Islet of Langerhans (tissue), 1 donor: ENCODE results near the gene NUPR1.
"Not testable (repeated sequence)": the region's sequence is repeated elsewhere in the genome, so short reads cannot be mapped to it uniquely, and the experiment has no call there.

Experiments
- FAIRE-seq: peaks from one replicate; lab custom pipeline; 2011; peaks lifted over from hg19 to GRCh38; lab: Jason Lieb, UNC

Gene NUPR1

GRCh38 chr16:28497861-28498599 lies 40.7 kb downstream of the NUPR1 start:
- FAIRE-seq: no peak

- no peak for FAIRE-seq
Measured at GRCh38 chr16:28497386-28497785, 41.4 kb downstream of the NUPR1 start.

DNA sequence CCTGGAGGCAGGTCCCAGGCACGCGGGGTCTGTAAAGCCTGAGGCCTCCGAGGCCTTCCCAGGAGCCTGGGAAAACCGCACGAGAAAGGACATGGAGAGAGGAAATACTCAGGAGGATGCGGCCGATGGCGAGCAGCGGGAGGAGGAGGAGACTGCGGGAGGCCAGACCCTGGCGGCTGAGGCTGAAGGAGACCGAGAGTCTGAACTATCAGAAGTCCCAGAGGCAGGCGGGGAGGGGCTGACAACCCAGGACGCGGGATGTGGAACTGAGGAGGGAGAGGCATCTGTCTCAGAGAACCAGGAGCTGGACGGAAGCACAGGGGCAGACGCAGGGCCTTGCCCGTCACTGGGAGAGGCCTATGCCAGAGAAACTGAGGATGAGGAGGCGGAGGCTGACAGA lies 41.9 kb downstream of the NUPR1 start:
- FAIRE-seq: no peak

- no peak for FAIRE-seq
Measured at GRCh38 chr16:28495795-28496749, 42.7 kb downstream of the NUPR1 start.

DNA sequence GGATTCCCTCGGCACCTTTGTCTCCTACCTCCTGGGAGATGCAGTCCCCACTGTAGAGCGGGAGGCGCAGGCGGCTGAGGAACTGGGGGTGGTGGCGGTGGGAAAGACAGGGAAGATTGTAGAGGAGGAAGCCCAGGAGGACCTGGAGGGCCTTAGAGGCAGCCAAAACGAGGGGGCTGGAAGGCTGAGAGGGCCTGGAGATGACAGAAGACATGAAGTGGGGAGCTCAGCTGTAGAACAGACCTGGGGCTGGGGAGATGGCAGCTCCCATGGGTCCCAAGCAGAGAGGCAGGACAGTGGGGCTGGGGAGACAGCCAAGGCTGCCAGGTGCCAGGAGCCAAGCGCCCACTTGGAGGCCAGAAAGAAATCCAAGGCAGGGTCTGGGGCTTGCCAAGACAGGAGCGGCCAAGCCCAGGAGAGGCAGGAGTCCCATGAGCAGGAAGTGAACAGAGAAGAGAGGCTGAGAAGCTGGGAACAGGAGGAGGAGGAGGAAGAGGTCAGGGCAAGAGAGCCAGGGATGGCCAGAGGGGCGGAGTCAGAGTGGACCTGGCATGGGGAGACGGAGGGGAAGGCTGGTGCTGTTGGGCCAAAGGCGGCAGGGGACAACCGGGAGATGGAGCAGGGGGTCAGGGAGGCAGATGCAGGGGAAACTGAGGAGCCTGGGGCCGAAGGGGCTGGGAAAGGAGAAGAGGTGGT lies 43.5 kb downstream of the NUPR1 start:
- FAIRE-seq: no peak

- FAIRE-seq: no peak
Measured at GRCh38 chr16:28494121-28494851, 44.5 kb downstream of the NUPR1 start, which contains the start of gene APOBR. APOBR (plus strand) TSS chr16:28494643; CDS start chr16:28494682, 39 bp downstream.

GRCh38 chr16:28492511-28492910 lies 46.3 kb downstream of the NUPR1 start:
- no peak for FAIRE-seq

GRCh38 chr16:28491970-28492474 lies 46.8 kb downstream of the NUPR1 start, which contains the start of gene CLN3:
CLN3 (minus strand) TSS chr16:28492074; CDS start chr16:28491759, 315 bp downstream.
- peak; percentile 43 for FAIRE-seq

- FAIRE-seq: no peak
Measured at GRCh38 chr16:28491230-28491969, 47.4 kb downstream of the NUPR1 start.

GRCh38 chr16:28486266-28486665 lies 52.5 kb downstream of the NUPR1 start:
- no peak for FAIRE-seq

DNA sequence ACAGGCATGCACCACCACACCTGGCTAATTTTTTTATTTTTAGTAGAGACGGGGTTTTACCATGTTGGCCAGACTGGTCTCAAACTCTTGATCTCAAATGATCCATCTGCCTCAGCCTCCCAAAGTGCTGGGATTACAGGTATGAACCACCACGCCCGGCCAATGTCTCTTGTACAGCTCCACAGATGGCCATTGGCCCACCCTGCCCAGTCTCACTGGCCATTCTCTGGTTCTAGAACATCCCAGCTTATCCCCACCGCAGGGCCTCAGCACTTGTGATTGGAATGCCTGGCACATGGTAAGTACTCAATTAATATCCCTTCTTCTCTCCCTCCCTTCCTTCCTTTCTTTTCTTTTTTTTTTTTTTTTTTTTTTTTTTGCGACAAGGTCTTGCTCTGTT lies 55.4 kb downstream of the NUPR1 start:
- not testable (repeated sequence) for FAIRE-seq
